Large intestine (tissue), 3 donors: ENCODE data around the gene SLC13A5. TPM values are rescaled to one million over a fixed set of nuclear protein-coding genes. Genes with fewer than 3 reads are reported as not detected.
A peak's percentile ranks its signal among the peaks of the same experiment; 100 is the strongest.

Experiments used
- DNase-seq, 2 donors: peaks; one replicate each; pipeline versions ENCODE4 v3.0.0 to v3.0.0-alpha.2; 2013
- H3K27ac ChIP-seq: one replicate; pipeline ENCODE4 v1.5.1; 2013; ENCODE audit warnings: low read length
- H3K27me3 ChIP-seq: 2 replicates; pipeline ENCODE4 v1.6.1; 2013; ENCODE audit warnings: low read length; ENCODE audit not compliant: control insufficient read depth, insufficient read depth
- H3K36me3 ChIP-seq: 2 replicates; pipeline ENCODE4 v1.6.1; 2013; ENCODE audit warnings: low read length; ENCODE audit not compliant: control insufficient read depth, insufficient read depth
- H3K4me1 ChIP-seq: one replicate; pipeline ENCODE4 v1.6.1; 2013; ENCODE audit warnings: low read length; ENCODE audit not compliant: control insufficient read depth, insufficient read depth
- H3K4me3 ChIP-seq: one replicate; pipeline ENCODE4 v1.5.1; 2013; ENCODE audit warnings: low read length
- H3K9me3 ChIP-seq: one replicate; pipeline ENCODE4 v1.6.1; 2013; ENCODE audit warnings: mild to moderate bottlenecking, low read depth, low read length, moderate library complexity; ENCODE audit not compliant: control insufficient read depth
- WGBS: methylation state at CpG from one replicate; pipeline ENCODE4 v1.1.5; 2013; ENCODE audit warnings: low lambda C conversion rate; ENCODE audit not compliant: insufficient coverage; 5-methylcytosine and 5-hydroxymethylcytosine counted together
- polyA plus RNA-seq: library from polyadenylated mRNA; unstranded; fragments of 120-200 nt; gene quantifications from one replicate; pipeline ENCODE4 v1.2.1, GENCODE V29; 2013

The SLC13A5 gene
- polyA plus RNA-seq, 1 donor, result 1.9 TPM

- WGBS, result no CpG with 5 or more reads among the region's 4 CpGs
- H3K27ac ChIP-seq, result no peak overlapping the region
- H3K36me3 ChIP-seq, result no peaks in the 10 kb centered on the region
- H3K4me3 ChIP-seq, result no peak overlapping the region
- H3K9me3 ChIP-seq, result no peaks in the 10 kb centered on the region
- no peaks in the 10 kb centered on the region for H3K27me3 ChIP-seq
- DNase-seq, result no peak
- peaks cover 12% of the 10 kb centered on the region for H3K4me1 ChIP-seq
Observed at GRCh38 chr17:6686026-6686425, 27.1 kb downstream of the SLC13A5 start.

- Histone ChIP-seq H3K9me3 (no peaks in the 10 kb centered on the region), H3K27ac (no peak overlapping the region), H3K27me3 (no peaks in the 10 kb centered on the region), H3K4me1 (peaks cover 13% of the 10 kb centered on the region), H3K4me3 (no peak overlapping the region), H3K36me3 (no peaks in the 10 kb centered on the region)
- DNase-seq, result no peak
- no CpG with 5 or more reads among the region's 14 CpGs for WGBS
Observed at GRCh38 chr17:6684881-6685767, 28.0 kb downstream of the SLC13A5 start.

GRCh38 chr17:6684460-6684783 is 28.7 kb downstream of the SLC13A5 start:
- WGBS, result no CpG with 5 or more reads among the region's 7 CpGs

GRCh38 chr17:6683730-6684459 is 29.3 kb downstream of the SLC13A5 start:
- Histone ChIP-seq H3K4me3 (no peak overlapping the region), H3K27ac (no peak overlapping the region), H3K4me1 (peaks cover 13% of the 10 kb centered on the region), H3K36me3 (no peaks in the 10 kb centered on the region), H3K9me3 (no peaks in the 10 kb centered on the region), H3K27me3 (no peaks in the 10 kb centered on the region)
- WGBS, result no CpG with 5 or more reads among the region's 3 CpGs
- DNase-seq, result no peak

More at GRCh38 chr17:6684460-6684783, 28.7 kb downstream of the SLC13A5 start:
- no peaks in the 10 kb centered on the region for H3K9me3 ChIP-seq
- H3K27ac ChIP-seq, result no peak overlapping the region
- no peak for DNase-seq
- H3K4me3 ChIP-seq, result no peak overlapping the region
- H3K27me3 ChIP-seq, result no peaks in the 10 kb centered on the region
- no peaks in the 10 kb centered on the region for H3K36me3 ChIP-seq
- H3K4me1 ChIP-seq, result peaks cover 13% of the 10 kb centered on the region

- Histone ChIP-seq H3K27ac (no peak overlapping the region), H3K36me3 (no peaks in the 10 kb centered on the region), H3K27me3 (peaks cover 2% of the 10 kb centered on the region), H3K9me3 (no peaks in the 10 kb centered on the region), H3K4me3 (no peak overlapping the region), H3K4me1 (peaks cover 13% of the 10 kb centered on the region)
- WGBS, result no CpG with 5 or more reads among the region's 3 CpGs
- DNase-seq, result no peak
Observed at GRCh38 chr17:6683081-6683684, 30.0 kb downstream of the SLC13A5 start.

GRCh38 chr17:6682339-6682738 is 30.8 kb downstream of the SLC13A5 start:
- WGBS, result no CpG with 5 or more reads among the region's 4 CpGs
- no peak overlapping the region for H3K27ac ChIP-seq
- no peak for DNase-seq
- H3K4me3 ChIP-seq, result no peak overlapping the region
- peaks cover 13% of the 10 kb centered on the region for H3K4me1 ChIP-seq
- H3K36me3 ChIP-seq, result no peaks in the 10 kb centered on the region
- no peaks in the 10 kb centered on the region for H3K9me3 ChIP-seq
- H3K27me3 ChIP-seq, result peaks cover 8% of the 10 kb centered on the region

GRCh38 chr17:6681671-6682070 is 31.5 kb downstream of the SLC13A5 start:
- Histone ChIP-seq H3K27ac (peak overlapping the region; percentile 38), H3K36me3 (no peaks in the 10 kb centered on the region), H3K4me3 (no peak overlapping the region), H3K9me3 (no peaks in the 10 kb centered on the region), H3K27me3 (peaks cover 8% of the 10 kb centered on the region), H3K4me1 (peaks cover 16% of the 10 kb centered on the region)
- no CpG with 5 or more reads among the region's 5 CpGs for WGBS
- DNase-seq, result peak; percentile 68 to 74

GRCh38 chr17:6681176-6681575 is 32.0 kb downstream of the SLC13A5 start:
- Histone ChIP-seq H3K9me3 (no peaks in the 10 kb centered on the region), H3K36me3 (no peaks in the 10 kb centered on the region), H3K27me3 (peaks cover 8% of the 10 kb centered on the region), H3K4me3 (no peak overlapping the region), H3K27ac (peak overlapping the region; percentile 38), H3K4me1 (peaks cover 16% of the 10 kb centered on the region)
- no peak for DNase-seq
- WGBS, result no CpG with 5 or more reads among the region's 4 CpGs

- Histone ChIP-seq H3K27me3 (peaks cover 8% of the 10 kb centered on the region), H3K27ac (no peak overlapping the region), H3K36me3 (no peaks in the 10 kb centered on the region), H3K4me3 (no peak overlapping the region), H3K4me1 (peaks cover 16% of the 10 kb centered on the region), H3K9me3 (no peaks in the 10 kb centered on the region)
- DNase-seq, result no peak
- WGBS, result no CpG with 5 or more reads among the region's 6 CpGs
Observed at GRCh38 chr17:6679241-6679640, 33.9 kb downstream of the SLC13A5 start.

- Histone ChIP-seq H3K9me3 (no peaks in the 10 kb centered on the region), H3K4me1 (peaks cover 10% of the 10 kb centered on the region), H3K4me3 (no peak overlapping the region), H3K27ac (no peak overlapping the region), H3K36me3 (no peaks in the 10 kb centered on the region), H3K27me3 (peaks cover 8% of the 10 kb centered on the region)
- DNase-seq, result no peak
- no CpG with 5 or more reads among the region's 7 CpGs for WGBS
Observed at GRCh38 chr17:6677946-6678345, 35.2 kb downstream of the SLC13A5 start.
